ENCODE results near the gene CLN3. TPM values are rescaled to one million over a fixed set of nuclear protein-coding genes. Genes with fewer than 3 reads are reported as not detected.

Gene CLN3
- total and polyA plus RNA-seq, 2 experiments from 2014 or later: 18.1 to 31.4 TPM

- no peak for TF ChIP-seq POLR2AphosphoS5 (IDR thresholded peaks at IDR 0.05; ENCODE audit: low read depth)
- TF ChIP-seq JUNB (IDR thresholded peaks at IDR 0.05; ENCODE audit: unreplicated experiment): no peak
- no peak for TF ChIP-seq NANOG (IDR thresholded peaks at IDR 0.05; ENCODE audit: borderline replicate concordance)
- no peak for TF ChIP-seq EZH2 (IDR thresholded peaks at IDR 0.05; ENCODE audit: low read depth, unreplicated experiment)
- TF ChIP-seq CREB1 (CRISPR knock-in tag; IDR thresholded peaks at IDR 0.05; ENCODE audit: low read depth): no peak
- no peak for TF ChIP-seq ZNF114 (CRISPR knock-in tag; IDR thresholded peaks at IDR 0.05)
- TF ChIP-seq, protein P1, sequence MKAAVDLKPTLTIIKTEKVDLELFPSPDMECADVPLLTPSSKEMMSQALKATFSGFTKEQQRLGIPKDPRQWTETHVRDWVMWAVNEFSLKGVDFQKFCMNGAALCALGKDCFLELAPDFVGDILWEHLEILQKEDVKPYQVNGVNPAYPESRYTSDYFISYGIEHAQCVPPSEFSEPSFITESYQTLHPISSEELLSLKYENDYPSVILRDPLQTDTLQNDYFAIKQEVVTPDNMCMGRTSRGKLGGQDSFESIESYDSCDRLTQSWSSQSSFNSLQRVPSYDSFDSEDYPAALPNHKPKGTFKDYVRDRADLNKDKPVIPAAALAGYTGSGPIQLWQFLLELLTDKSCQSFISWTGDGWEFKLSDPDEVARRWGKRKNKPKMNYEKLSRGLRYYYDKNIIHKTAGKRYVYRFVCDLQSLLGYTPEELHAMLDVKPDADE (IDR thresholded peaks at IDR 0.05): no peak
Measured at GRCh38 chr16:28497386-28497785, 5.5 kb upstream of the CLN3 start (continued).

- no peak overlapping the region for H2AFZ ChIP-seq
- H3K27ac ChIP-seq (ENCODE audit: low read depth): no peak overlapping the region
- H3K4me3 Mint-ChIP-seq: no peak overlapping the region
- DNase-seq (ENCODE audit: low spot score) (no peak), ATAC-seq (no peak)
- TF ChIP-seq JUNB (IDR thresholded peaks at IDR 0.05; ENCODE audit: unreplicated experiment): no peak
- no peak for TF ChIP-seq ZNF331 (CRISPR knock-in tag; IDR thresholded peaks at IDR 0.05; ENCODE audit: low read depth)
- TF ChIP-seq, protein P1 (IDR thresholded peaks at IDR 0.05): no peak
- TF ChIP-seq POLR2AphosphoS5 (IDR thresholded peaks at IDR 0.05; ENCODE audit: low read depth): no peak
- TF ChIP-seq STAT1 (IDR thresholded peaks at IDR 0.05; ENCODE audit: unreplicated experiment): no peak
- no peak for TF ChIP-seq ZNF462 (CRISPR knock-in tag; IDR thresholded peaks at IDR 0.05)
- TF ChIP-seq, protein P2, sequence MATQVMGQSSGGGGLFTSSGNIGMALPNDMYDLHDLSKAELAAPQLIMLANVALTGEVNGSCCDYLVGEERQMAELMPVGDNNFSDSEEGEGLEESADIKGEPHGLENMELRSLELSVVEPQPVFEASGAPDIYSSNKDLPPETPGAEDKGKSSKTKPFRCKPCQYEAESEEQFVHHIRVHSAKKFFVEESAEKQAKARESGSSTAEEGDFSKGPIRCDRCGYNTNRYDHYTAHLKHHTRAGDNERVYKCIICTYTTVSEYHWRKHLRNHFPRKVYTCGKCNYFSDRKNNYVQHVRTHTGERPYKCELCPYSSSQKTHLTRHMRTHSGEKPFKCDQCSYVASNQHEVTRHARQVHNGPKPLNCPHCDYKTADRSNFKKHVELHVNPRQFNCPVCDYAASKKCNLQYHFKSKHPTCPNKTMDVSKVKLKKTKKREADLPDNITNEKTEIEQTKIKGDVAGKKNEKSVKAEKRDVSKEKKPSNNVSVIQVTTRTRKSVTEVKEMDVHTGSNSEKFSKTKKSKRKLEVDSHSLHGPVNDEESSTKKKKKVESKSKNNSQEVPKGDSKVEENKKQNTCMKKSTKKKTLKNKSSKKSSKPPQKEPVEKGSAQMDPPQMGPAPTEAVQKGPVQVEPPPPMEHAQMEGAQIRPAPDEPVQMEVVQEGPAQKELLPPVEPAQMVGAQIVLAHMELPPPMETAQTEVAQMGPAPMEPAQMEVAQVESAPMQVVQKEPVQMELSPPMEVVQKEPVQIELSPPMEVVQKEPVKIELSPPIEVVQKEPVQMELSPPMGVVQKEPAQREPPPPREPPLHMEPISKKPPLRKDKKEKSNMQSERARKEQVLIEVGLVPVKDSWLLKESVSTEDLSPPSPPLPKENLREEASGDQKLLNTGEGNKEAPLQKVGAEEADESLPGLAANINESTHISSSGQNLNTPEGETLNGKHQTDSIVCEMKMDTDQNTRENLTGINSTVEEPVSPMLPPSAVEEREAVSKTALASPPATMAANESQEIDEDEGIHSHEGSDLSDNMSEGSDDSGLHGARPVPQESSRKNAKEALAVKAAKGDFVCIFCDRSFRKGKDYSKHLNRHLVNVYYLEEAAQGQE (IDR thresholded peaks at IDR 0.05; ENCODE audit: unreplicated experiment): no peak
- no peak for TF ChIP-seq CREB1 (CRISPR knock-in tag; IDR thresholded peaks at IDR 0.05; ENCODE audit: low read depth)
- no peak for TF ChIP-seq EZH2 (IDR thresholded peaks at IDR 0.05; ENCODE audit: low read depth, unreplicated experiment)
- TF ChIP-seq EZH2phosphoT487 (IDR thresholded peaks at IDR 0.05; ENCODE audit: unreplicated experiment): no peak
- no peaks in the 10 kb centered on the region for H3K4me1 Mint-ChIP-seq
- H3K36me3 Mint-ChIP-seq (ENCODE audit: low read depth): no peaks in the 10 kb centered on the region
- H4K20me1 ChIP-seq (replicated peaks; ENCODE audit: insufficient read depth): no peaks in the 10 kb centered on the region
- H3K27me3 Mint-ChIP-seq (ENCODE audit: insufficient read depth, low read depth, poor library complexity): peaks cover 15% of the 10 kb centered on the region
- no peaks in the 10 kb centered on the region for H3K79me2 ChIP-seq (replicated peaks; ENCODE audit: insufficient read depth)
- no peaks in the 10 kb centered on the region for H3F3A ChIP-seq (replicated peaks; ENCODE audit: low read depth)
- no peaks in the 10 kb centered on the region for H3K4me1 ChIP-seq (ENCODE audit: insufficient read depth)
- no peak overlapping the region; the same call in 1 of the 2 replicates for H3K27ac Mint-ChIP-seq
- no peaks in the 10 kb centered on the region for H3K27me3 ChIP-seq (ENCODE audit: insufficient read depth)
- H3K9me2 ChIP-seq (ENCODE audit: insufficient read depth): no peaks in the 10 kb centered on the region
- no peaks in the 10 kb centered on the region for H3K9me3 Mint-ChIP-seq
- H3K4me3 ChIP-seq: no peak overlapping the region
- H3K36me3 ChIP-seq (ENCODE audit: insufficient read depth): no peaks in the 10 kb centered on the region
- no peak overlapping the region for H3K4me2 ChIP-seq
Measured at GRCh38 chr16:28496844-28497243, 5.0 kb upstream of the CLN3 start.

Data from GM23338 (cell line).